HG02884 (cell line): ENCODE data around the gene MYO16.
"Not testable (repeated sequence)": the region's sequence is repeated elsewhere in the genome, so short reads cannot be mapped to it uniquely, and the experiment has no call there.

Experiments used
- ATAC-seq: cut with Tn5 transposase; IDR thresholded peaks from one replicate; pipeline ENCODE4 v1.9.1; 2021; ENCODE audit warnings: mild to moderate bottlenecking, moderate library complexity; ENCODE audit not compliant: unreplicated experiment

The MYO16 gene

GRCh38 chr13:108967371-108967770 lies 338.0 kb downstream of the MYO16 start:
- ATAC-seq = no peak

GRCh38 chr13:108968566-108968965 lies 339.2 kb downstream of the MYO16 start:
- ATAC-seq = no peak

DNA sequence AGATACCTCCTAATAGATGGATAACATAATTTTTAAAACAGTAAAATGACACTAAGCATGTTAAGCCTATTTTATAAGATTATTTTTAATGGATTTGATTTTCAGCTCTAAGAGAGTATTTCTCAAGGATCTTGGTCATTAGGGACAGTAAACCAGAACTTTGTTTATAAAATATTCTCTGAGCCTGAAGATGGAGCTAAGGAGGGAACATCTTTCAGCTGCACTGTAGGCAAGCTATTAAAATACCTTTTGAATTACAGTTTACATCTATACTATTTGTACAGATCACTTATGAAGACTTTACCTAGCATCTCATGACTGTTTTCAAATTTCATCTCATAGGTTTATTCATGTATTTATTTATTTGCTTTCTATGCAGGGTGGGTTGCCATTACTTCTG lies 345.3 kb downstream of the MYO16 start:
- ATAC-seq = no peak

- ATAC-seq = no peak
These were observed 350.8 kb downstream of the MYO16 start for GRCh38 chr13:108980237-108980636.

- ATAC-seq = no peak
These were observed 352.0 kb downstream of the MYO16 start for GRCh38 chr13:108981407-108981806.

- no peak for ATAC-seq
These were observed 353.9 kb downstream of the MYO16 start for GRCh38 chr13:108983273-108983672.

GRCh38 chr13:108984251-108984920 lies 355.0 kb downstream of the MYO16 start:
- ATAC-seq = no peak

GRCh38 chr13:108985166-108985565 lies 355.8 kb downstream of the MYO16 start:
- no peak for ATAC-seq

GRCh38 chr13:108987517-108987916 lies 358.1 kb downstream of the MYO16 start:
- no peak for ATAC-seq

DNA sequence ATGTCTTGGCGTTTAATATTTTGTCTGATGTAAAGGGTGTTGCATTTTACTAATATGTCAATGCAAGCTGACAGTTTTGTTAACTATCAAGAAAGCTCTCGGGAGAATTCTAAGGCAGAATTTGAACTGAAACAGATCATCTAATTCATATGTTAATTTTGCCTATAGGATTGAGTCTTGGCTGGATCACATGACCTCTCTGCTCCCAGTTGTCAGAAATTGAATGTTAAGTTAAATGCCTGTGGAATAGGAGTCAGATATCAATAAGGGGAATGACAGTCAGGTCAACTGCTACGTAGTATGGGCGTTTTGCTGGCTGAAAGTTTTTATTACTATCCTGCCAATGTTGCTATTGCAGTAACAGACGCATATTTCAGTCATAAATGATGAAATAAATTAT lies 358.5 kb downstream of the MYO16 start:
- ATAC-seq = no peak

- not testable (repeated sequence) for ATAC-seq
These were observed 362.0 kb downstream of the MYO16 start for GRCh38 chr13:108991416-108991815.

DNA sequence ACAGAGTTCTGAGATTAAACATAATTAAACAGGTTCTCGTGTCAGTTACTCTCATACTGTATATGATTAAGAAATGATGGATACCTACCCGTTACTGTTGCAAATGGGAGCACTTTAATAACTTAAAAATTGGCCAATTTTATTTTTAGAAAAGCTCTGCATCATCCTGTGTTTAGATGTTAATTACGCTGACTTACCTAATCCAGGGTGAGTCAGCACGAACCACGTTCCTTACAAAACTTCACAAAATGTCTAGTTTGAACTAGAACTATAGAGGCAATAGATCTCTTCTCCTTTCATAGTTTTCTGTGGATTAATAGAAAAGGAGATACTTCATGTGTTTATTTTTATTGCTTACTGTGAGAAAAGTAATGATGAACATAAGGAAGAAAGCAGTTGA lies 363.9 kb downstream of the MYO16 start:
- no peak for ATAC-seq

DNA sequence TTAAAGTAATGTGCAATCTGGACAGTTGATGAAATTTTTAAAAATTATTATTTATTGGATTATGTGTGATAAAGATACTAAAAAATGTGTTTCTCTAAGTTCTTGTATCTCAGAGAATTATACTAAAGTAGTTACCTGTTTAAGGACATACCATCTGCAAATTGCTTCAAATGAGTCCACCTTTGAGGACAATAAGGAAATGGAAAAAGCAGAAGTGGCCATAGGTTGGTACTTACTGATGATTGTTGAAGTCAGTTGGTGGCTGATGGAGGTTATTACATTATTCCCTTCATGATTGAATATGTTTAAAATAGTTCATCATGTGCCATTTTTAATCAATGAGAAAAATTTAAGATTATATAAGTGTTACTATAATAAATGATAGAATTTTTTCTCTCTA lies 367.0 kb downstream of the MYO16 start:
- ATAC-seq = no peak

DNA sequence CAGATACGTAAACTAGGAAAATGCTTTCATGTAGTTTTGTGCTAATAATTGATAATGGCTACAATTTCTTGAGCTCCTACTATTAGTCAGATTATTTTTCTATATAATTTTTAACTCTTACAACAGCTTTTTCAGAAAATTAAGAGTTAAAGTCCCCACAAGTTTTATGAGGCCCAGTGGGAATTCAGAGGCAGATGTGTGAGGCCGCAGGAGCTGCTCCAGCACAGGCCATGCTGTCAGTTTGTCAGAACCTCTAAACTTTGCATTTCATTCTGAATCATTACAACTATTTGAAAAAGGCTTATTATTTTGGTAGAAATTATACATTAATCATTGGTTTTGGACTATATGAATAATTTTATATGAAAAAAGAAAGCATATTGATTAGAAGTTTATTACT lies 370.8 kb downstream of the MYO16 start:
- ATAC-seq = no peak

GRCh38 chr13:109002934-109003333 lies 373.5 kb downstream of the MYO16 start:
- ATAC-seq = no peak

- ATAC-seq = no peak
These were observed 378.5 kb downstream of the MYO16 start for GRCh38 chr13:109007946-109008345.

GRCh38 chr13:109009756-109010155 lies 380.3 kb downstream of the MYO16 start:
- no peak for ATAC-seq

- no peak for ATAC-seq
These were observed 381.5 kb downstream of the MYO16 start for GRCh38 chr13:109010912-109011311.

- ATAC-seq = no peak
These were observed 382.7 kb downstream of the MYO16 start for GRCh38 chr13:109012115-109012514.

DNA sequence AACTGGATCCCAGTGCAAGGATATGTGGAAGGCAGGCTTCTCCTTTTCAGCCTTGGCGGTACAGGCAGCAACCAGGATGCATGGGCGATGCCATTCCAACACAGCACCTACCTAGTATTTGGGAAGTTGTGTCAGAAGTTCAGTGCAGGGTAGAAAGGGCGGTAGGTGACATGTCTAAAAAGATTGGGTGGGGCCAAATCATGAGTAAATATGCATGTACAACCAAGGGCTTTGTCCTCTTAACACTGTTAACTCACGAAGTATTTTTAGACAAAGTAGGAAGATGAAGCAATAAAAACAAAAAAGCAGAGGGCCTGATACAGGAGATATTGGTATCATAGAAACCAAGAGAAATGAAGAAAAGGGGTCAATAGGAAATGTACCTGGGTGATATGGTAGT lies 392.1 kb downstream of the MYO16 start:
- ATAC-seq = no peak

GRCh38 chr13:109024611-109025010 lies 395.2 kb downstream of the MYO16 start:
- no peak for ATAC-seq

DNA sequence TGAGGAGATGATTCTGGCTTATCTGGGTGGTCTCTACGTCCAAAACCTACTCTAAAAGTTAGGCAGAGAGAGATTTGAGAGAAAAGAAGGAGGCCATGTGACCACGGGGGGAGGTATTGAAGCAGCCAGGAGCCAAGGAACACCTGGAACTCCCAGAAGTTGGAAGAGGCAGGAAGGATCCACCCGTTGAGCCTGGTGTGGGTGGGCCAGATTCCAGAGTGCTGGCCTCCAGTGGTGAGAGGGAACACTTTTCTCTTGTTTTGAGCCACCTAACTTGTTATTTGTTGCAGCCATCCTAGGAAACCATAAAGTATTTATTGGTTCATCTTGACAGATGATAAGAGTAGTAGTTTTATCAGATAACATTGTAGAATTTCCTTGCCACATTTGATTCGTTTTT lies 396.9 kb downstream of the MYO16 start:
- no peak for ATAC-seq

- ATAC-seq = no peak
These were observed 399.2 kb downstream of the MYO16 start for GRCh38 chr13:109028624-109029023.
